Esophagus muscularis mucosa (tissue), 3 donors: ENCODE results near the gene GCNT1.

Experiments
- CTCF ChIP-seq, 3 experiments: fragments of 200-600 bp in 2 of 3; fragments of 450-650 bp in 1 of 3; sonication (generic) in 2 of 3; IDR thresholded peaks; one replicate each; pipeline ENCODE4 v1.5.1; 2017 to 2019; ENCODE audit warnings: antibody characterized with exemption in 3 of 3, mild to moderate bottlenecking in 2 of 3, moderate library complexity in 1 of 3
- POLR2AphosphoS5 ChIP-seq, 2 donors: sonication (generic); formaldehyde crosslinking; IDR thresholded peaks; one replicate each; pipeline ENCODE4 v1.6.1; 2017; ENCODE audit warnings: antibody characterized with exemption in 2 of 2

- TF ChIP-seq CTCF (IDR thresholded peaks at IDR 0.05) (no peak), POLR2AphosphoS5 (IDR thresholded peaks at IDR 0.05) (no peak)
Measured at GRCh38 chr9:76478226-76478625, 19.2 kb downstream of the GCNT1 start.
